G401 (cell line): ENCODE measurements around the gene SLC38A10. TPM values are rescaled to one million over a fixed set of nuclear protein-coding genes. Genes with fewer than 3 reads are reported as not detected.
A peak's percentile ranks its signal among the peaks of the same experiment; 100 is the strongest.

ENCODE experiments used
- DNase-seq: peaks from one replicate; pipeline ENCODE4 v3.0.0-alpha.2; 2015; ENCODE audit warnings: low spot score
- in situ Hi-C: cut with HindIII; loops from 2 replicates; pipeline ENCODE4 v1.10.0; 2016; ENCODE audit warnings: low sequenced_read_pairs, mixed read lengths
- total RNA-seq: library from RNA; depleted of rRNA; stranded (reverse); fragments of >200 nt; shearing (Covaris generic); gene quantifications from 2 replicates; pipeline ENCODE4 v1.2.3, GENCODE V29; 2014

The SLC38A10 gene
- total RNA-seq, 1 experiment from 2014 or later = 76.9 TPM

- in situ Hi-C loops = no loop called here
- no peak for DNase-seq
Observed at GRCh38 chr17:81332118-81332834, 37.2 kb upstream of the SLC38A10 start.

- in situ Hi-C loops = no loop called here
- DNase-seq = peak; percentile 30
Observed at GRCh38 chr17:81331527-81332043, 36.5 kb upstream of the SLC38A10 start.

- DNase-seq = no peak
- in situ Hi-C loops = no loop called here
Observed at GRCh38 chr17:81330884-81331245, 35.8 kb upstream of the SLC38A10 start.

- DNase-seq = no peak
- in situ Hi-C loops = no loop called here
Observed at GRCh38 chr17:81329927-81330883, 35.1 kb upstream of the SLC38A10 start.

- in situ Hi-C loops = no loop called here
- DNase-seq = peak; percentile 30
Observed at GRCh38 chr17:81328978-81329926, 34.1 kb upstream of the SLC38A10 start.

GRCh38 chr17:81328489-81328888, 33.4 kb upstream of the SLC38A10 start:
- DNase-seq = no peak
- in situ Hi-C loops = no loop called here

- in situ Hi-C loops = no loop called here
- no peak for DNase-seq
Observed at GRCh38 chr17:81325714-81326358, 30.7 kb upstream of the SLC38A10 start.

GRCh38 chr17:81324851-81325713, 30.0 kb upstream of the SLC38A10 start:
- DNase-seq = no peak
- in situ Hi-C loops = no loop called here

- DNase-seq = no peak
- in situ Hi-C loops = no loop called here
Observed at GRCh38 chr17:81324177-81324850, 29.2 kb upstream of the SLC38A10 start.

- DNase-seq = no peak
- in situ Hi-C loops = no loop called here
Observed at GRCh38 chr17:81323411-81323868, 28.3 kb upstream of the SLC38A10 start.

- no peak for DNase-seq
- in situ Hi-C loops = no loop called here
Observed at GRCh38 chr17:81323083-81323369, 27.9 kb upstream of the SLC38A10 start.

GRCh38 chr17:81322271-81323082, 27.4 kb upstream of the SLC38A10 start:
- no peak for DNase-seq
- in situ Hi-C loops = no loop called here

- no peak for DNase-seq
- in situ Hi-C loops = no loop called here
Observed at GRCh38 chr17:81317961-81318605, 23.0 kb upstream of the SLC38A10 start.

- in situ Hi-C loops = no loop called here
- no peak for DNase-seq
Observed at GRCh38 chr17:81317530-81317821, 22.4 kb upstream of the SLC38A10 start.

GRCh38 chr17:81315885-81316391, 20.8 kb upstream of the SLC38A10 start:
- no peak for DNase-seq

More at GRCh38 chr17:81315885-81316391, 20.8 kb upstream of the SLC38A10 start:
- in situ Hi-C loops = no loop called here
